ENCODE results near the gene EVL. TPM values are rescaled to one million over a fixed set of nuclear protein-coding genes. Genes with fewer than 3 reads are reported as not detected.

Gene EVL
- total RNA-seq, 1 donor from 2014 or later, result 69.2 TPM

GRCh38 chr14:100108042-100108825 lies 43.0 kb downstream of the EVL start:
- peak; percentile 92 for TF ChIP-seq CTCF (conservative IDR thresholded peaks at IDR 0.05; ENCODE audit: low read depth, low read length)
- no peak for DNase-seq (ENCODE audit: low read depth)
- no peak overlapping the region for H3K4me3 ChIP-seq (ENCODE audit: low read depth, low read length)

- TF ChIP-seq CTCF (conservative IDR thresholded peaks at IDR 0.05; ENCODE audit: low read depth, low read length), result no peak
- DNase-seq (ENCODE audit: low read depth), result no peak
- no peak overlapping the region for H3K4me3 ChIP-seq (ENCODE audit: low read depth, low read length)
Measured at GRCh38 chr14:100108840-100109593, 43.8 kb downstream of the EVL start.

- no peak for DNase-seq (ENCODE audit: low read depth)
- no peak for TF ChIP-seq CTCF (conservative IDR thresholded peaks at IDR 0.05; ENCODE audit: low read depth, low read length)
- H3K4me3 ChIP-seq (ENCODE audit: low read depth, low read length), result no peak overlapping the region
Measured at GRCh38 chr14:100109594-100109955, 44.4 kb downstream of the EVL start.

GRCh38 chr14:100110816-100111215 lies 45.6 kb downstream of the EVL start:
- no peak for DNase-seq (ENCODE audit: low read depth)
- no peak for TF ChIP-seq CTCF (conservative IDR thresholded peaks at IDR 0.05; ENCODE audit: low read depth, low read length)
- no peak overlapping the region for H3K4me3 ChIP-seq (ENCODE audit: low read depth, low read length)

- DNase-seq (ENCODE audit: low read depth), result no peak
- TF ChIP-seq CTCF (conservative IDR thresholded peaks at IDR 0.05; ENCODE audit: low read depth, low read length), result no peak
- no peak overlapping the region for H3K4me3 ChIP-seq (ENCODE audit: low read depth, low read length)
Measured at GRCh38 chr14:100111931-100112704, 46.9 kb downstream of the EVL start.

- H3K4me3 ChIP-seq (ENCODE audit: low read depth, low read length), result no peak overlapping the region
- TF ChIP-seq CTCF (conservative IDR thresholded peaks at IDR 0.05; ENCODE audit: low read depth, low read length), result no peak
- no peak for DNase-seq (ENCODE audit: low read depth)
Measured at GRCh38 chr14:100114109-100114765, 49.0 kb downstream of the EVL start.
